ENCODE results near the gene ILKAP. TPM values are rescaled to one million over a fixed set of nuclear protein-coding genes. Genes with fewer than 3 reads are reported as not detected.

The ILKAP gene
- total RNA-seq, 1 experiment from 2014 or later, result 31.6 TPM

GRCh38 chr2:238233625-238234024 lies 30.1 kb upstream of the ILKAP start:
- DNase-seq, result no peak
- Histone ChIP-seq H3K27me3 (replicated peaks; ENCODE audit: control insufficient read depth, insufficient read depth, low read length) (no peaks in the 10 kb centered on the region), H3K36me3 (ENCODE audit: control insufficient read depth, insufficient read depth, low read length) (no peaks in the 10 kb centered on the region), H3K4me3 (ENCODE audit: low read depth, low read length) (no peak overlapping the region), H3K4me1 (no peaks in the 10 kb centered on the region), H3K9me3 (no peaks in the 10 kb centered on the region)
- H3K4me3 Mint-ChIP-seq (ENCODE audit: unreplicated experiment), result peak overlapping the region; percentile 70
- no peaks in the 10 kb centered on the region for H3K9me3 Mint-ChIP-seq (ENCODE audit: unreplicated experiment)
- no peaks in the 10 kb centered on the region for H3K4me1 Mint-ChIP-seq (ENCODE audit: low read depth, unreplicated experiment)
- POLR2A ChIA-PET, result no interaction called here
- intact Hi-C loops (cut with micrococcal nuclease; ENCODE audit: unreplicated experiment), result loop anchor here (1.0 kb wide), 1 partner anchor 30 kb away; the partner anchor contains the start of gene ILKAP
- CTCF ChIA-PET, result no interaction called here
- no peaks in the 10 kb centered on the region for H3K27me3 Mint-ChIP-seq (ENCODE audit: insufficient read depth, unreplicated experiment)
- BruUV-seq (replicated peaks), result no TSS peak
- H3K36me3 Mint-ChIP-seq (ENCODE audit: insufficient read depth, unreplicated experiment), result no peaks in the 10 kb centered on the region
- TF ChIP-seq CTCF (IDR thresholded peaks at IDR 0.05; ENCODE audit: insufficient read depth in 1 of 2, low read depth in 1 of 2, low read length in 1 of 2, severe bottlenecking in 1 of 2, unreplicated experiment in 1 of 2), result no peak
- no peak overlapping the region for H3K27ac Mint-ChIP-seq (ENCODE audit: unreplicated experiment)

- no peaks in the 10 kb centered on the region for H3K4me1 Mint-ChIP-seq (ENCODE audit: low read depth, unreplicated experiment)
- Histone ChIP-seq H3K9me3 (no peaks in the 10 kb centered on the region), H3K36me3 (ENCODE audit: control insufficient read depth, insufficient read depth, low read length) (no peaks in the 10 kb centered on the region), H3K4me1 (no peaks in the 10 kb centered on the region), H3K27me3 (replicated peaks; ENCODE audit: control insufficient read depth, insufficient read depth, low read length) (no peaks in the 10 kb centered on the region), H3K4me3 (ENCODE audit: low read depth, low read length) (no peak overlapping the region)
- ChIA-PET CTCF (no interaction called here), POLR2A (no interaction called here)
- BruUV-seq (replicated peaks), result no TSS peak
- no peak for TF ChIP-seq CTCF (IDR thresholded peaks at IDR 0.05; ENCODE audit: insufficient read depth in 1 of 2, low read depth in 1 of 2, low read length in 1 of 2, severe bottlenecking in 1 of 2, unreplicated experiment in 1 of 2)
- no peak for DNase-seq
- H3K36me3 Mint-ChIP-seq (ENCODE audit: insufficient read depth, unreplicated experiment), result no peaks in the 10 kb centered on the region
- no peak overlapping the region for H3K4me3 Mint-ChIP-seq (ENCODE audit: unreplicated experiment)
- peaks cover 5% of the 10 kb centered on the region for H3K27me3 Mint-ChIP-seq (ENCODE audit: insufficient read depth, unreplicated experiment)
- no peak overlapping the region for H3K27ac Mint-ChIP-seq (ENCODE audit: unreplicated experiment)
- no peaks in the 10 kb centered on the region for H3K9me3 Mint-ChIP-seq (ENCODE audit: unreplicated experiment)
- intact Hi-C loops (cut with micrococcal nuclease; ENCODE audit: unreplicated experiment), result no loop called here
These were observed 28.3 kb upstream of the ILKAP start for GRCh38 chr2:238231809-238232208.

GRCh38 chr2:238231251-238231793 lies 27.8 kb upstream of the ILKAP start:
- no peak overlapping the region for H3K27ac Mint-ChIP-seq (ENCODE audit: unreplicated experiment)
- no peak for TF ChIP-seq CTCF (IDR thresholded peaks at IDR 0.05; ENCODE audit: insufficient read depth in 1 of 2, low read depth in 1 of 2, low read length in 1 of 2, severe bottlenecking in 1 of 2, unreplicated experiment in 1 of 2)
- DNase-seq, result no peak
- no peaks in the 10 kb centered on the region for H3K36me3 Mint-ChIP-seq (ENCODE audit: insufficient read depth, unreplicated experiment)
- intact Hi-C loops (cut with micrococcal nuclease; ENCODE audit: unreplicated experiment), result no loop called here
- no peaks in the 10 kb centered on the region for H3K4me1 Mint-ChIP-seq (ENCODE audit: low read depth, unreplicated experiment)
- Histone ChIP-seq H3K27me3 (replicated peaks; ENCODE audit: control insufficient read depth, insufficient read depth, low read length) (no peaks in the 10 kb centered on the region), H3K4me1 (no peaks in the 10 kb centered on the region), H3K36me3 (ENCODE audit: control insufficient read depth, insufficient read depth, low read length) (no peaks in the 10 kb centered on the region), H3K4me3 (ENCODE audit: low read depth, low read length) (no peak overlapping the region), H3K9me3 (no peaks in the 10 kb centered on the region)
- peaks cover 5% of the 10 kb centered on the region for H3K27me3 Mint-ChIP-seq (ENCODE audit: insufficient read depth, unreplicated experiment)
- H3K4me3 Mint-ChIP-seq (ENCODE audit: unreplicated experiment), result no peak overlapping the region
- CTCF ChIA-PET, result no interaction called here
- no peaks in the 10 kb centered on the region for H3K9me3 Mint-ChIP-seq (ENCODE audit: unreplicated experiment)
- BruUV-seq (replicated peaks), result no TSS peak
- POLR2A ChIA-PET, result no interaction called here
